ENCODE measurements around the gene GCA.

Gene GCA

DNA sequence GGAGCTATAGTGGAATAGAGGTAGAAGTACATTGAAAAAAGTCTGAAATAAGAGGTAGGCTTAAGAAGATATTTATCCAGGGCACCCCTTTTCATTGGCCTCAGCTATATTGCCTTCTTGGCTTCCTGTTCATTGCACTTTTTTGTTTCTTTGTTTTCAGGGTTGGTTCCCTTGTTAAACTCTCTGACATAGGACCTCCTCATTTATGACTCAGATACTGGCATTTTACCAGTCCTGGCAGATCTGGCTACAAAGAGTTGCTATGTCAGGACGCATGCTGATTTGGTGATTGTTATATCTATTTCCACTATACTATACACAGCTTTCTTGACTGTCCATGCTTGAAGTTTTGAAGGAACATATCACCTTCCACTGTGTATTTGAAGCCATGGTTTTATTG is 60.0 kb downstream of the GCA start:
- H3K9ac ChIP-seq (ENCODE audit: low read depth, low read length): no peak overlapping the region
- DNase-seq (no peak), ATAC-seq (ENCODE audit: insufficient read depth, low read depth) (no peak)
- H2AFZ ChIP-seq (ENCODE audit: low read depth, low read length): no peak overlapping the region
- TF ChIP-seq, protein P1, sequence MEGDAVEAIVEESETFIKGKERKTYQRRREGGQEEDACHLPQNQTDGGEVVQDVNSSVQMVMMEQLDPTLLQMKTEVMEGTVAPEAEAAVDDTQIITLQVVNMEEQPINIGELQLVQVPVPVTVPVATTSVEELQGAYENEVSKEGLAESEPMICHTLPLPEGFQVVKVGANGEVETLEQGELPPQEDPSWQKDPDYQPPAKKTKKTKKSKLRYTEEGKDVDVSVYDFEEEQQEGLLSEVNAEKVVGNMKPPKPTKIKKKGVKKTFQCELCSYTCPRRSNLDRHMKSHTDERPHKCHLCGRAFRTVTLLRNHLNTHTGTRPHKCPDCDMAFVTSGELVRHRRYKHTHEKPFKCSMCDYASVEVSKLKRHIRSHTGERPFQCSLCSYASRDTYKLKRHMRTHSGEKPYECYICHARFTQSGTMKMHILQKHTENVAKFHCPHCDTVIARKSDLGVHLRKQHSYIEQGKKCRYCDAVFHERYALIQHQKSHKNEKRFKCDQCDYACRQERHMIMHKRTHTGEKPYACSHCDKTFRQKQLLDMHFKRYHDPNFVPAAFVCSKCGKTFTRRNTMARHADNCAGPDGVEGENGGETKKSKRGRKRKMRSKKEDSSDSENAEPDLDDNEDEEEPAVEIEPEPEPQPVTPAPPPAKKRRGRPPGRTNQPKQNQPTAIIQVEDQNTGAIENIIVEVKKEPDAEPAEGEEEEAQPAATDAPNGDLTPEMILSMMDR (IDR thresholded peaks at IDR 0.05; ENCODE audit: borderline replicate concordance, extremely low read depth, low read length, poor library complexity, severe bottlenecking): no peak
- no peak for TF ChIP-seq EZH2 (IDR thresholded peaks at IDR 0.05; ENCODE audit: borderline replicate concordance, low read depth, low read length, severe bottlenecking)
- no peak overlapping the region for H3K27ac ChIP-seq (ENCODE audit: low read length)
- no peak overlapping the region for H3K4me3 ChIP-seq (ENCODE audit: low read depth in 1 of 2, low read length in 2 of 2)
- no peaks in the 10 kb centered on the region for H3K79me2 ChIP-seq (ENCODE audit: insufficient read depth, low read length)
- H3K4me1 ChIP-seq (ENCODE audit: insufficient read depth, low read length): no peaks in the 10 kb centered on the region
- H4K20me1 ChIP-seq (ENCODE audit: insufficient read depth, low read length): no peaks in the 10 kb centered on the region
- H3K4me2 ChIP-seq (ENCODE audit: insufficient read depth, low read length): no peak overlapping the region
- no peaks in the 10 kb centered on the region for H3K36me3 ChIP-seq (ENCODE audit: insufficient read depth, low read length)
- no peaks in the 10 kb centered on the region for H3K27me3 ChIP-seq (ENCODE audit: insufficient read depth, low read length, poor library complexity)
- no peaks in the 10 kb centered on the region for H3K9me3 ChIP-seq (ENCODE audit: insufficient read depth, low read length, severe bottlenecking)
